ENCODE measurements around the gene TOM1L1. TPM values are rescaled to one million over a fixed set of nuclear protein-coding genes. Genes with fewer than 3 reads are reported as not detected.

TOM1L1 gene
- total RNA-seq, 1 donor, result 1.3 TPM

- no peak overlapping the region for H3K4me3 ChIP-seq (ENCODE audit: low read length)
- no peaks in the 10 kb centered on the region for H3K9me3 ChIP-seq (ENCODE audit: low read depth, low read length)
- no peaks in the 10 kb centered on the region for H3K4me1 ChIP-seq (ENCODE audit: insufficient read depth, low read length)
- H3K27me3 ChIP-seq (ENCODE audit: insufficient read depth, low read length), result no peaks in the 10 kb centered on the region
Observed at GRCh38 chr17:54948380-54948779, 47.7 kb downstream of the TOM1L1 start.

- Histone ChIP-seq H3K27me3 (ENCODE audit: insufficient read depth, low read length) (no peaks in the 10 kb centered on the region), H3K9me3 (ENCODE audit: low read depth, low read length) (no peaks in the 10 kb centered on the region), H3K4me3 (ENCODE audit: low read length) (no peak overlapping the region), H3K4me1 (ENCODE audit: insufficient read depth, low read length) (no peaks in the 10 kb centered on the region)
Observed at GRCh38 chr17:54950116-54950515, 49.5 kb downstream of the TOM1L1 start.

GRCh38 chr17:54951286-54951685, 50.6 kb downstream of the TOM1L1 start:
- Histone ChIP-seq H3K9me3 (ENCODE audit: low read depth, low read length) (no peaks in the 10 kb centered on the region), H3K27me3 (ENCODE audit: insufficient read depth, low read length) (no peaks in the 10 kb centered on the region), H3K4me3 (ENCODE audit: low read length) (no peak overlapping the region), H3K4me1 (ENCODE audit: insufficient read depth, low read length) (no peaks in the 10 kb centered on the region)

- H3K27me3 ChIP-seq (ENCODE audit: insufficient read depth, low read length), result no peaks in the 10 kb centered on the region
- no peak overlapping the region for H3K4me3 ChIP-seq (ENCODE audit: low read length)
- H3K4me1 ChIP-seq (ENCODE audit: insufficient read depth, low read length), result no peaks in the 10 kb centered on the region
- H3K9me3 ChIP-seq (ENCODE audit: low read depth, low read length), result no peaks in the 10 kb centered on the region
Observed at GRCh38 chr17:54956791-54957190, 56.1 kb downstream of the TOM1L1 start.

GRCh38 chr17:54967621-54968261, 67.1 kb downstream of the TOM1L1 start:
- Histone ChIP-seq H3K4me1 (ENCODE audit: insufficient read depth, low read length) (peaks cover 22% of the 10 kb centered on the region), H3K4me3 (ENCODE audit: low read length) (peak overlapping the region; percentile 81), H3K9me3 (ENCODE audit: low read depth, low read length) (no peaks in the 10 kb centered on the region), H3K27me3 (ENCODE audit: insufficient read depth, low read length) (no peaks in the 10 kb centered on the region)

- Histone ChIP-seq H3K4me1 (ENCODE audit: insufficient read depth, low read length) (peaks cover 22% of the 10 kb centered on the region), H3K9me3 (ENCODE audit: low read depth, low read length) (no peaks in the 10 kb centered on the region), H3K27me3 (ENCODE audit: insufficient read depth, low read length) (no peaks in the 10 kb centered on the region), H3K4me3 (ENCODE audit: low read length) (peak within 1 kb of the TSS; percentile 81)
Observed at GRCh38 chr17:54968262-54968987, 67.8 kb downstream of the TOM1L1 start, which contains the start of the genes COX11 and STXBP4. Gene COX11, minus strand, starts transcription at chr17:54968654. Its CDS starts 8 bp downstream, at chr17:54968646. Gene STXBP4, plus strand, starts transcription at chr17:54968765. Its CDS starts 17,455 bp downstream, at chr17:54986220.

- Histone ChIP-seq H3K4me1 (ENCODE audit: insufficient read depth, low read length) (peaks cover 22% of the 10 kb centered on the region), H3K9me3 (ENCODE audit: low read depth, low read length) (no peaks in the 10 kb centered on the region), H3K27me3 (ENCODE audit: insufficient read depth, low read length) (no peaks in the 10 kb centered on the region), H3K4me3 (ENCODE audit: low read length) (peak overlapping the region; percentile 81)
Observed at GRCh38 chr17:54968988-54969332, 68.3 kb downstream of the TOM1L1 start.

- no peak overlapping the region for H3K4me3 ChIP-seq (ENCODE audit: low read length)
- H3K9me3 ChIP-seq (ENCODE audit: low read depth, low read length), result no peaks in the 10 kb centered on the region
- H3K4me1 ChIP-seq (ENCODE audit: insufficient read depth, low read length), result peaks cover 22% of the 10 kb centered on the region
- no peaks in the 10 kb centered on the region for H3K27me3 ChIP-seq (ENCODE audit: insufficient read depth, low read length)
Observed at GRCh38 chr17:54969658-54970572, 69.3 kb downstream of the TOM1L1 start.

- H3K4me1 ChIP-seq (ENCODE audit: insufficient read depth, low read length), result peaks cover 22% of the 10 kb centered on the region
- H3K27me3 ChIP-seq (ENCODE audit: insufficient read depth, low read length), result no peaks in the 10 kb centered on the region
- no peaks in the 10 kb centered on the region for H3K9me3 ChIP-seq (ENCODE audit: low read depth, low read length)
- no peak overlapping the region for H3K4me3 ChIP-seq (ENCODE audit: low read length)
Observed at GRCh38 chr17:54971147-54971546, 70.5 kb downstream of the TOM1L1 start.

GRCh38 chr17:54971901-54972300, 71.2 kb downstream of the TOM1L1 start:
- Histone ChIP-seq H3K27me3 (ENCODE audit: insufficient read depth, low read length) (no peaks in the 10 kb centered on the region), H3K9me3 (ENCODE audit: low read depth, low read length) (no peaks in the 10 kb centered on the region), H3K4me1 (ENCODE audit: insufficient read depth, low read length) (peaks cover 19% of the 10 kb centered on the region), H3K4me3 (ENCODE audit: low read length) (no peak overlapping the region)

GRCh38 chr17:54972406-54973138, 71.9 kb downstream of the TOM1L1 start:
- peaks cover 14% of the 10 kb centered on the region for H3K4me1 ChIP-seq (ENCODE audit: insufficient read depth, low read length)
- no peaks in the 10 kb centered on the region for H3K9me3 ChIP-seq (ENCODE audit: low read depth, low read length)
- no peak overlapping the region for H3K4me3 ChIP-seq (ENCODE audit: low read length)
- H3K27me3 ChIP-seq (ENCODE audit: insufficient read depth, low read length), result no peaks in the 10 kb centered on the region

GRCh38 chr17:54974759-54975158, 74.1 kb downstream of the TOM1L1 start:
- no peak overlapping the region for H3K4me3 ChIP-seq (ENCODE audit: low read length)

GRCh38 chr17:54976316-54976715, 75.7 kb downstream of the TOM1L1 start:
- no peaks in the 10 kb centered on the region for H3K27me3 ChIP-seq (ENCODE audit: insufficient read depth, low read length)

More at GRCh38 chr17:54974759-54975158, 74.1 kb downstream of the TOM1L1 start:
- peaks cover under 1% of the 10 kb centered on the region for H3K4me1 ChIP-seq (ENCODE audit: insufficient read depth, low read length)
- no peaks in the 10 kb centered on the region for H3K27me3 ChIP-seq (ENCODE audit: insufficient read depth, low read length)
- no peaks in the 10 kb centered on the region for H3K9me3 ChIP-seq (ENCODE audit: low read depth, low read length)

GRCh38 chr17:54977744-54978143, 77.1 kb downstream of the TOM1L1 start:
- Histone ChIP-seq H3K9me3 (ENCODE audit: low read depth, low read length) (peaks cover 6% of the 10 kb centered on the region), H3K27me3 (ENCODE audit: insufficient read depth, low read length) (no peaks in the 10 kb centered on the region), H3K4me1 (ENCODE audit: insufficient read depth, low read length) (no peaks in the 10 kb centered on the region), H3K4me3 (ENCODE audit: low read length) (no peak overlapping the region)

More at GRCh38 chr17:54976316-54976715, 75.7 kb downstream of the TOM1L1 start:
- Histone ChIP-seq H3K4me3 (ENCODE audit: low read length) (no peak overlapping the region), H3K9me3 (ENCODE audit: low read depth, low read length) (peaks cover 6% of the 10 kb centered on the region), H3K4me1 (ENCODE audit: insufficient read depth, low read length) (no peaks in the 10 kb centered on the region)

Measured in mononuclear cell (primary cell).